ENCODE measurements around the gene KHDC4. TPM values are rescaled to one million over a fixed set of nuclear protein-coding genes. Genes with fewer than 3 reads are reported as not detected.

The KHDC4 gene
- total RNA-seq, 1 donor from 2014 or later = 47.6 TPM

GRCh38 chr1:155912056-155912536 is 22.1 kb downstream of the KHDC4 start:
- TF ChIP-seq POLR2AphosphoS5 (IDR thresholded peaks at IDR 0.05; ENCODE audit: insufficient read depth in 1 of 2, low read depth in 1 of 2) (no peak), CTCF (IDR thresholded peaks at IDR 0.05) (no peak), POLR2A (IDR thresholded peaks at IDR 0.05) (no peak)
- no peak overlapping the region for H3K4me3 ChIP-seq
- peaks cover 22% of the 10 kb centered on the region for H3K4me1 ChIP-seq
- H3K9me3 ChIP-seq = no peaks in the 10 kb centered on the region
- peak overlapping the region; percentile 98 for H3K27ac ChIP-seq
- no peaks in the 10 kb centered on the region for H3K27me3 ChIP-seq
- intact Hi-C loops (cut with DNase I) = no loop called here
- no peak for DNase-seq (ENCODE audit: extremely low spot score in 2 of 2)
- H3K36me3 ChIP-seq = peaks cover 0 to 68% of the 10 kb centered on the region in 2 donors

GRCh38 chr1:155911156-155912055 is 22.8 kb downstream of the KHDC4 start, which contains the start of gene RIT1:
Gene RIT1 (minus strand): TSS chr1:155911349. CDS start chr1:155910761, 588 bp downstream.
- H3K27me3 ChIP-seq = no peaks in the 10 kb centered on the region
- no peaks in the 10 kb centered on the region for H3K9me3 ChIP-seq
- H3K4me1 ChIP-seq = peaks cover 22% of the 10 kb centered on the region
- H3K36me3 ChIP-seq = peaks cover 0 to 61% of the 10 kb centered on the region in 2 donors
- H3K27ac ChIP-seq = peak within 1 kb of the TSS; percentile 98
- H3K4me3 ChIP-seq = peak within 1 kb of the TSS; percentile 72 to 82
- peak in 1 of 2 donors; percentile 90 for DNase-seq (ENCODE audit: extremely low spot score in 2 of 2)
- peak in 1 of 2 donors; percentile 72 for TF ChIP-seq POLR2A (IDR thresholded peaks at IDR 0.05)
- peak; percentile 46 to 84 for TF ChIP-seq POLR2AphosphoS5 (IDR thresholded peaks at IDR 0.05; ENCODE audit: insufficient read depth in 1 of 2, low read depth in 1 of 2)
- TF ChIP-seq CTCF (IDR thresholded peaks at IDR 0.05) = peak in 1 of 3 experiments; percentile 30
- intact Hi-C loops (cut with DNase I) = no loop called here

DNA sequence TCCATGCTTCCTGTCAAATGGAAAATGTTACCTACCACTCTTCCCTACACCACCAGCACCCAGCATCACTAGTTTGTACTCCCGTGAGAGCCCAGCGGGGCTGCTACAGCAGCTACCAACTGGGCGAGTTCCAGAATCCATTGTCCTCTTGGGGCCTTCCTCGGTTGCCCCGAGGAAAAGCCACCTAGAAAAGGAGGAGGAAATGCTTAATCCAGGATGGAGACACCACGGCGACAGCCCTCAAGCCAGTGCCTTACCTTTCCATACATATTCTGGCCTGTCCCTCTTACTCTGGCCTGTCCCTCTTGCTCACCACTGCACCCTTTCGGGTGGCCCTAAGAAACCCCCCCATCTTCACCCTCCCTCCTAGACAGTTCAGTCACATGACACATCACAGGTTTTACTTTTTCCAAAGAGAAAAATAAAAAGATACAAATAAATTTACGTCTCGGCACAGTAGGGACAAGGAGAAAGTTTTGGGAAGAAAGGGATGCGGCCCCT is 23.5 kb downstream of the KHDC4 start:
- DNase-seq (ENCODE audit: extremely low spot score in 2 of 2) = no peak
- Histone ChIP-seq H3K27me3 (no peaks in the 10 kb centered on the region), H3K4me3 (peak overlapping the region; percentile 72 to 82), H3K9me3 (no peaks in the 10 kb centered on the region), H3K36me3 (peaks cover 0 to 54% of the 10 kb centered on the region in 2 donors), H3K27ac (peak overlapping the region; percentile 98), H3K4me1 (peaks cover 22% of the 10 kb centered on the region)
- intact Hi-C loops (cut with DNase I) = no loop called here
- TF ChIP-seq POLR2AphosphoS5 (IDR thresholded peaks at IDR 0.05; ENCODE audit: insufficient read depth in 1 of 2, low read depth in 1 of 2) = no peak
- no peak for TF ChIP-seq POLR2A (IDR thresholded peaks at IDR 0.05)
- no peak for TF ChIP-seq CTCF (IDR thresholded peaks at IDR 0.05)

- TF ChIP-seq CTCF (IDR thresholded peaks at IDR 0.05) (no peak), POLR2A (IDR thresholded peaks at IDR 0.05) (no peak), POLR2AphosphoS5 (IDR thresholded peaks at IDR 0.05; ENCODE audit: insufficient read depth in 1 of 2, low read depth in 1 of 2) (peak in 1 of 2 donors; percentile 61)
- no peak for DNase-seq (ENCODE audit: extremely low spot score in 2 of 2)
- Histone ChIP-seq H3K27me3 (no peaks in the 10 kb centered on the region), H3K27ac (peak overlapping the region; percentile 98), H3K9me3 (no peaks in the 10 kb centered on the region), H3K4me1 (peaks cover 22% of the 10 kb centered on the region), H3K36me3 (peaks cover 0 to 52% of the 10 kb centered on the region in 2 donors), H3K4me3 (peak overlapping the region; percentile 72 to 82)
- intact Hi-C loops (cut with DNase I) = no loop called here
Measured at GRCh38 chr1:155909894-155910293, 24.3 kb downstream of the KHDC4 start.

Data from vagina (tissue), 2 donors.